HK-2 (cell line): Measurements from ENCODE around the gene ZG16.
"Not testable (repeated sequence)": the region's sequence is repeated elsewhere in the genome, so short reads cannot be mapped to it uniquely, and the experiment has no call there.

Source experiments
- DNase-seq: peaks from one replicate; pipeline ENCODE4 v3.0.0-alpha.2; 2018; ENCODE audit not compliant: unreplicated experiment

ZG16 gene

DNA sequence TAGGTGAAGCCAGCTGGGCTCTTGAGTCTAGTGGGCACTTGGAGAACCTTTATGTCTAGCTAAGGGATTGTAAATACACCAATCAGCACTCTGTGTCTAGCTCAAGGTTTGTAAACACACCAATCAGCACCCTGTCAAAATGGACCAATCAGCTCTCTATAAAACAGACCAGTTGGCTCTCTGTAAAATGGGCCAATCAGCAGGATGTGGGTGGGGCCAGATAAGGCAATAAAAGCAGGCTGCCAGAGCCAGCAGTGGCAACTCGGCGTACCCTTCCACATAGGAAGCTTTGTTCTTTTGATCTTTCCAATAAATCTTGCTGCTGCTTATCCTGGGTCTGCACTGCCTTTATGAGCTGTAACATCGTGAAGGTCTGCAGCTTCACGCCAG is 29.3 kb upstream of the ZG16 start:
- not testable (repeated sequence) for DNase-seq

DNA sequence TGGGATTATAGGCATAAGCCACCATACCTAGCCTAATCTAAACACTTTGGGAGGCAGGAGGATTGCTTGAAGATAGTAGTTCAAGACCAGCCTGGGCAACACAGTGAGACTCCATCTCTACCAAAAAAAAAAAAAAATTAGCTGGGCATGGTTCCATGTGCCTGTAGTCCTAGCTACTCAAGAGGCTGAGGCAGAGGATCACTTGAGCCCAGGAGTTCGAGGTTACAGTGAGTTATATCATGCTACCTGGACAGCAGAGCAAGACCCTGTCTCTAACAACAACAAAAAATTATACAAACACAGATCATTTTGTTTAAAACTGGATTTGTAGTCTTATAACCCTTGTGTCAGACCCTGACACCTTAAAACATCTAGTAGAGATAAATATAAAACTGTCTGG is 24.5 kb upstream of the ZG16 start:
- DNase-seq = no peak

DNA sequence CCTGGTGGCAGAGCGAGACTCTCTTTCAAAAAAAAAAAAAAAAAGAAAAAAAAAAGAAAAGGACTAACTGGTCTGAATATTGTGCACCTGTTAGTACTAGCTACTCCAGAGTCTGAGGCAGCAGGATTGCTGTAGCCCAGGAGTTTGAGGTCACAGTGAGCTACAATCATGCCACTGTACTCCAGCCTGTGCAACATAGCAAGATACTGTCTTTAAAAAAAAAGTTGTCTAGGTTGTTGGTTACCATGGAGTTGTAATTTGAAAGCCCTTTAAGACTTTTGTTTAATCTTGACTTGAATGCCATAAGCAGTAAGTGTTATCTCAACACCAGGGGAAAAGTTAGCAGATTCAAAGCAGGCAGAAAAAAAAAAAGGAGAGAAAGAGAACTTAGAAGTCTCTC is 21.4 kb upstream of the ZG16 start:
- DNase-seq = no peak

GRCh38 chr16:29757086-29757485 is 21.0 kb upstream of the ZG16 start:
- not testable (repeated sequence) for DNase-seq

- no peak for DNase-seq
Measured at GRCh38 chr16:29757950-29758466, 20.0 kb upstream of the ZG16 start.

GRCh38 chr16:29760567-29761279 is 17.3 kb upstream of the ZG16 start:
- DNase-seq = no peak

- not testable (repeated sequence) for DNase-seq
Measured at GRCh38 chr16:29761280-29761651, 16.8 kb upstream of the ZG16 start.

DNA sequence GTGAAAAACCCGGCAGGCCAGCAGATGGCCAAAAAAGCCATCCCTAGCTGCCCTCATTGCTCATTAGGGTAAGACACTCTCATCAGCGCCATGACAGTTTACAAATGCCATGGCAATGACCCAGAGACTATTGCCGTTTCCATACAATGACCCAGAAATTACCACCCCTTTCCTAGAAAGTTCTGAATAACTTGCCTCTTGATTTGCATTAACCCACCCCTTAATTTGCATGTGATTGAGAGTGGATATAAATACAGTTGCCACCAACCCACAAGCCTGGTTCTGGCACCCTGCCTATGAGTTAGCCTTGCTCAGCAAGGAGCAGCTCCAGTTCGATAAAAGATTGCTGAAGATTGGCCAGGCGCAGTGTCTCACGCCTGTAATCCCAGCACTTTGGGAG is 16.2 kb upstream of the ZG16 start:
- DNase-seq = no peak

DNA sequence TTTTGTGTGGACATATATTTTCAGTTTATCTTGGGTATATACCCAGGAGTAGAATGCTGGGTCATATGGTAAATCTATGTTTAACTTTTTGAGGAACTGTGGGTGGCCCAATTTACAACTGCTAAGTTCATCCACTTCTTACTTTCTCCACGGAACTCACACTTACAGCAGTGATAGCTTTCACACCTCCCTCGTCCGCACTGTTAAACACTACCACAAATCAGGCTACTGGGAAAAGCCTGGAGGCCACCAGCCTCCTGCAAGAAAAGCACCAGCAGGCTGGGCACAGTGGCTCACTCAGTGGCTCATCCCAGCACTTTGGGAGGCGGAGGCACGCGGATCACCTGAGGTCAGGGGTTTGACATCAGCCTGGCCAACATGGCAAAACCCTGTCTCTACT is 14.7 kb upstream of the ZG16 start:
- DNase-seq = no peak

DNA sequence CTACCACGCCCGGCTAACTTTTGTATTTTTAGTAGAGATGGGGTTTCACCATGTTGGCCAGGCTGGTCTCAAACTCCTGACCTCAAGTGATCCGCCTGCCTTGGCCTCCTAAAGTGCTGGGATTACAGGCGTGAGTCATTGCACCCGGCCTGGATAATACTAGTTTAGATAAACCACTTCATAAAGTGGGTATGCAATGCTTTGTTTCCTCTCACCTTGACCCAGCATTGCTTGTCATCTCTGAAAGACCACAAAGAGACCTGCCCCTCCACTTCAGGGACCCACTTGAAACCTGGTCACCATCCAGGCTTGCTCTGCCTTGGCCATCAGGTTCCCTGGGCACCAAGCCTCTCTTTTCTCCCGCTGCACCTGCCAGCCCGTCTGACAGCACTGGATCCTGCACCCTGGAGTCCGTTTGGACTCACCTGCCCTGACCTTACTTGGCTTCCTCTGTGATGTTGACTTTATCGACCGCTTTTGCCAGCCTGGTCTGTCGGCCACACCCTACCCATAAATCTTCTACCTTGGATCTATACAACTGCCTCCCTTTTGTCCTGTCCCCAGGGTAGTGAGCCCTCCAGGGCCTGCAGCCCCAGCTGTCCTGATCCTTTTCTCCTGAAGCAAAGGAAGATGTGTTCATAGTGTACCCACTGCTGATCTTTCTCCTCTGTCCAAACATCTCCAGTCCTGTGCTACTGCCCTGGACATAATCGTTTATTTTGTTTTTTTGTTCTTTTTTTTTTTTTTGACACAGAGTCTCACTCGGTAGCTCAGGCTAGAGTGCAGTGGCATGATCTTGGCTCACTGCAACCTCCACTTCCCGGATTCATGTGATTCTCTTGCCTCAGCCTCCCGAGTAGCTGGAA is 12.7 kb upstream of the ZG16 start:
- no peak for DNase-seq

- no peak for DNase-seq
Measured at GRCh38 chr16:29766571-29766970, 11.5 kb upstream of the ZG16 start.

GRCh38 chr16:29767062-29767461 is 11.0 kb upstream of the ZG16 start:
- no peak for DNase-seq

DNA sequence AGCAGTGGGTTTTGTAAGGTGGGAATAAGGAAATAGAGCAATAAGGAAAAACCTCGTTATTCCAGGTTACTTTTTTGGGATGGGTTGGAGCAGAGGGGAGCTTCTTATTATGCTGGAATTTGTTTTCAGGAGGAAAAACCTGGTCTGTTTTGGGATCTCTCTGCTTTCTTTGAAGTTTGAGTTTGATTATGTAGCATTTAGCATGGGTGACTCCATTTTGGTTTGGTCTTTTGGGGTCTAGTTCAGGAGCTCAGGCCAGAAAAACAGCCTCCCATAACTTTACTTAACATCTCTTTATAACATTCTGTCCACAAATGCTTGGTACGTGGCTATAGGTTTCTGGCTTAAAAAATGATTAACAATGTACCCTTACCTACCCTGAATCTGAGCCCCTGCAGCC is 8.5 kb upstream of the ZG16 start:
- DNase-seq = no peak

DNA sequence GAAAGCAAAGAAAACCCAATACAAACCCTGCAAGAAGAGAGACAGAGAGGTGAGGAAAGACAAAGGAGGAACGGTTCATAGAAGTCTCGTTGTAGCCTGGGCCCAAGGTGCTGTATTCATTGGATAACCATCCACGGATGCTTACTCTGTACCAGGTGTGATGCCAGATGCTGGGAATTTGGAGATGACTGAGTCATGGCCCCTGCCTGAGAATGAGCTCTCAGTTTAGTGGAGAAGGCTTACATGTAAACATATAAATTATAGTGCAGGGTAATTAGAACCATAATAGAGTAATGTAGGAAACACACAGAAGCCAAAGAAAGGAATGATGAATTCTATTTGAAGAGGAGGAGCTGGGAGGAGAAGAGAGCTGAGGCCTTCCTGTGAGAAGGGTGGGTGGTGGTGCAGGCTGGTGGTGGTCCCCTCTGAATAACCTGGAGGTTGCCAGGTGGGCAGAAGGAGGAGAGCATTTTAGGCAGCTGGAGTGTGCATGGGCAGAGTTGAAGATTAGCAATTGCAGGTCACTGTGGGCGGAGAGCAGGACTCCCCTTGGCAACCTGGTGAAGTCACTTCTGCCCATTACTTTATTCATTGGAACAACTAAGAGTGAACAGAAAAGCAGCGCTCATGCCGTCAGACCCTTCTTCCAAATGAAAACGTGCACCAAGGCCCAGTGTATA is 7.7 kb upstream of the ZG16 start:
- no peak for DNase-seq

DNA sequence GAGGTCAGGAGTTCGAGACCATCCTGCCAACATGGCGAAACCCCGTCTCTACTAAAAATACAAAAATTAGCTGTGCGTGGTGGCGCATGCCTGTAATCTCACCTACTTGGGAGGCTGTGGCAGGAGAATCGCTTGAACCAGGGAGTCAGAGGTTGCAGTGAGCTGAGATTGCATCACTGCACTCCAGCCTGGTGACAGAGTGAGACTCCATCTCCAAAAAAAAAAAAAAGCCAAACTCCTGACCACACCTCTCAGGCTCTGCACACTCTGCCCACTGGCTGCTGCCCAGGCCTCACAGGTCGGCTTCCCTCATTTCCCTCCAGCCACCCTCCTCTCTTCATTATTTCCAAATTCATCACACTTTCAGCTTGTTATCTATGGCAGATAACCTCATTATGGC is 5.7 kb upstream of the ZG16 start:
- not testable (repeated sequence) for DNase-seq

GRCh38 chr16:29774730-29775129 is 3.3 kb upstream of the ZG16 start:
- DNase-seq = no peak

GRCh38 chr16:29775742-29776408 is 2.2 kb upstream of the ZG16 start:
- no peak for DNase-seq

GRCh38 chr16:29779474-29779873 is 1.4 kb downstream of the ZG16 start:
- DNase-seq = no peak

DNA sequence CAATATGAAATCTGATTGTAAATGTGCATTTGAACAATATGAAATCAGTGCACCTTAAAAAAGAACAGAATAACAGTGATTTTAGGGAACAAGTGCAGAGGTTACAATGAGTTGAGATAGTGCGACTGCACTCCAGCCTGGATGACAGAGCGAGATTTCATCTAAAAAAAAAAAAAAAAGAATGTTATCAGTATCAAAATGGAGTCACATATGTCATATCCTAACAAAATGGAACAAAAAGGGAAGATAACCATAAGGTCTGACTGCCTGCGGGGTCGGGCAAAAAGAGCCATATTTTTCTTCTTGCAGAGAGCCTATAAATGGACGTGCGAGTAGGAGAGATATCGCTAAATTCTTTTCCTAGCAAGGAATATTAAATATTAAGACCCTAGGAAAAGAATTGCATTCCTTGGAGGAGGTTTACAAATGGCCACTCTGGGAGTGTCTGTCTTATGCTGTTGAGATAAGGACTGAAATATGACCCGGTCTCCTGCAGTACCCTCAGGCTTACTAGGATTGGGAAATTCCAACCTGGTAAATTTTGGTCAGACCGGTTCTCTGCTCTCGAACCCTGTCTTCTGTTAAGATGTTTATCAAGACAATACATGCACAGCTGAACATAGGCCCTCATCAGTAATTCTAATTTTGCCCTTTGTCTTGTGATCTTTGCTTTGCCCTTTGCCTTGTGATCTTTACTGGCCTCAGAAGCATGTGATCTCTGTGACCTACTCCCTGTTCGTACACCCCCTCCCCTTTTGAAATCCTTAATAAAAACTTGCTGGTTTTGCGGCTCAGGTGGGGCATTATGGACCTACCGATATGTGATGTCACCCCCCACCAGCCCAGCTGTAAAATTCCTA is 5.3 kb downstream of the ZG16 start:
- not testable (repeated sequence) for DNase-seq

DNA sequence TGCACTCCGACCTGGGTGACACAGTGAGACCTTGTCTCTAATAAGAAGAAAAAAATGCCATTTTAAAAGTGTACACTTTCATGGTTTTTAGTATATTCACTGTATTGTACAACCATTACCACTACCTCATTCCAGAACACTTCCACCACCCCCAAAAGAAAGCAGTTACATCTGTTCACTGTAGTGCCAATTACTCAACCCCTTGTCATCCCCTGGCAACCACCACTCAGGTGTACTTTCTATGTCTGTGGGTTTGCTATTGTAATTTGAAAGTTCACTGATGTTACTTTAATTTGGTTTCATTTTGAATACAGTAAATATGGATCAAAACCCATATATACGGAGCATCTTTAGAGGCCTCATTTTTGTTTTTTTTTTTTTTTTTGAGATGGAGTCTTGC is 6.1 kb downstream of the ZG16 start:
- no peak for DNase-seq

DNA sequence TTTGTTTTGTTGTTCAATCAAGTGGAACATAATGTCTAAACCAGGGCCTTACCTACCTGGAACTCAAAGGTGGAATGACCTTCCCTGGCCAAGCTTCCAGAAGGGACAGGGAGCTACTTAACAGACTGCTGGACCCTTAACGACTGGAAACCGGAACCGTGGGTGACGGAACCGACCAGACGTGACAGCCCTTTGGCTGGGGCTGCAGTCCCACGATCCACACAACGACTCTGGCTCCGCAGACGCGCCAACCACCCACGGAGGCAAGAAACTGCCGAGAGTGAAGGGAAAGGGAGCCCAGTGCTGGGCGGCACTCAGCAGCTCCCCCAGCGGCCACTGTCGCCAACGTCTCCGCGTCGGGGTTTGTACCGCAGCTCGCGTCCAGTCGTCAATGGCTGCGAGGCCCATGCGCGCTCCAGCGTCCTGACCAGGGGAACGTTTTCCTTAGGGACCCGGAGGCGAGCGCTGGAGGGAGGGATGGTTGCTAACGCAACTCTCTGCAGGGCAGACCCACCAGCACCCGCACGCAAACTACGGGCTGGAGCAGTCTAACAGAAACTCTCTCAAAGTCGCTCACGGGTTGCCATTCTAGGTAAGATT is 6.9 kb downstream of the ZG16 start:
- DNase-seq = no peak
